HG03442 (cell line): Measurements from ENCODE around the gene CIBAR2.

Experiments
- ATAC-seq: cut with Tn5 transposase; IDR thresholded peaks from one replicate; pipeline ENCODE4 v1.9.1; 2021; ENCODE audit warnings: mild to moderate bottlenecking, moderate library complexity; ENCODE audit not compliant: unreplicated experiment

The CIBAR2 gene

DNA sequence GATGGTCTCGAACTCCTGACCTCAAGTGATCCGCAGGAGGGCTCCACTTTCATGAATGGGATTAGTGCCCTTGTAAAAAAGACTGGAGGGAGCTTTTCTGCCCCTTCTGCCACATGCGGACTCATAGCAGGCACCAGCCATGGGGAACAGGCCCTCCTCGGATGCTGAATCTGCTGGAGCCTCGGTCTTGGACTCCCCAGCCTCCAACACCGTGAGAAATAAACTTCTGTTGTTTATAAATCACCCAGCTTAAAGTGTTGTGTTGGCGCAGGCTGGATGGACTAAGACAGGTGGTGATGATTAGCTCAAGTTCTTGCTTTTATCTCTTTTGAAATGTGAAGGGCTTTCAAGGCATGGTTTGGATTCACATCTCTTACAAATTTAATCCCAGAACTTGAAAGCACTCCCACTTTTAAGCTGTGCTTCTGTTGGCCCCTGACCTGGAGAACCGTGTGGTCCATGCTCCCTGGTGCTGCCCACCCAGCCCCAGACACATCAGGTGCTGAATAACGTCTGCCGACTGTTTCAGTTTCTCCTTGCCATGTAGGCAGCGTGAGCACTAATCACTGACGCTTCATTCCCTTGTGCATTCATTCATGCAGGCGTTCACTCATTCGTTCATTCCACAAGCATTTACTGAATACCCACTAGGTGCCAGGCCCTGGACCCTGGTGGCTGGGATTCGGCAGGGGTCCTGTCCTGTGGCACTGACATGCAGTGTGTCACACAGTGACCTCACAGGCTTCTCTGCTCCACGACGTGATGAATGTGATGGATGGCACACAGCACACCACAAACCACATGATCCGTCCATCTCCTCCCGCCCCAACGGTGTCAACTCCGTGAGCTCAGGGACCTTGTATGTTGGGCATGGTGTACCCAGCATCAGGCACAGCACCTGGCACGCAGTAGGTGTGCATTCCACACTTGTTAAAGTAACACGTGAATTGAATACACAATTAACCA lies 8.9 kb downstream of the CIBAR2 start:
- ATAC-seq = no peak

DNA sequence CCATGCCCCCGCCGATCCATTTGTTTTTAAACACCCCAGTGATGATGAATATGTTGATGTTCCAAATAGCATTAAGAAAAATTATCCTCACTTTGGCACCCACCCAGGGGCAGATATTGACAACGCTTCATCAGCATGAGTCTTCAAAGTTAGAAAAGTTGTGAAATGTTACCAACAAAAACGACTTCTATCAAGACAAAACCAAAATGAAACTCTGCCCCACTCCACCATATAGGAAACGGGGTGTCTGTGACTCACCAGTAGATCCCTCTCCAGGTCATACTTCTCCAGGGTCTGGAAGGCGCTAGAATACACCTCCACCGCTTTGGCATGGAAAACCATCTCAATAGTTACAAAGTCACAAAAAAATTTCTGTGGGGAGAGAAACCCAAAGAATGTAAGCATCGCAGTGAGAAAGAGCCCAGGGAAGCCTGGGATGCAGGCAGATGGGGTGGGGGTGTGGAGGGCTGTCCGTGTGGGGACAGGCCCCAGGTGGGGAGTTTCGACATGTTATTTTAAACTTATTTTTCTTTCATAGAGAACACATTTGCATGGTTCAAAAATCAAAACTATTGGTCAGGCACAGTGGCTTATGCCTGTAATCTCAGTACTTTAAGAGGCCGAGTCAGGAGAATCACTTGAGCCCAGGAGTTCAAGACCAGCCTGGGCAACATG lies 10.2 kb downstream of the CIBAR2 start:
- no peak for ATAC-seq

DNA sequence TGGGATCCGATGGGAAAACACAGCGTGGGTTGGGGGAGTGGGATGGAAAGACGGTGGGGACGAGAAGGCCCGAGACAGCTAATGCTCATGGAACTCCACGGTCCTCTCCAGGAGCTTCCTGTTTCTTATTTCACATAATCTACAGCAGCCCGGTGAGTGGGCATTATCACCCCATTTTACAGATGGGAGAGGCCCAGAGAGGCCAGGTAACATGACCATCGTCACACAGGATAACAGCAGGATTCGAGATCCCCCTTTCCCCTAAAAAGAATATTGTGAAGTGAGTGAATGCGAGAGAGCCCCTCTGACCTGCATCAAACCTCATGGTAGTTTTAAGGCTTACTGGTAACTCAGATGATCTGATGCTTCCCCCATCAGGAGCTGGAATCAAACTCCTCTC lies 12.0 kb downstream of the CIBAR2 start:
- ATAC-seq = no peak

DNA sequence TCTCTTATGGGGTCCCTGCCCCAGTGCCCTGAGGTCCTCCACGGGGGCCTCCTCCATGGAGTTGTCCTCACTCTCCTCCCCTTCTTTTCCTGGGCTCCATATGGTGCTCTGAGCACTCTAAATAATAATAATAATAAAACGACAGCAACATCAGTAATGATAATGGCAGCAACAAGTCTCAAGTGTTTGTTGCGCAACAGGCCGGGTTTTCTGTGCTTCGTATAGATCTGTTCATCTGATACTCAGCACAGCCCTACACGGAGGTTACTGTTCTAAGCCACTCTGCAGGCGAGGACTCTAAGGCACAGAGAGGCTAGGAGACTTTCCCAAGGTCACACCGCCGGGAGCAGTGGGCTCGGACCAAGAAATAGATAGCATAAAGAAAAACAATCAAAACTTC lies 13.7 kb downstream of the CIBAR2 start:
- ATAC-seq = no peak

DNA sequence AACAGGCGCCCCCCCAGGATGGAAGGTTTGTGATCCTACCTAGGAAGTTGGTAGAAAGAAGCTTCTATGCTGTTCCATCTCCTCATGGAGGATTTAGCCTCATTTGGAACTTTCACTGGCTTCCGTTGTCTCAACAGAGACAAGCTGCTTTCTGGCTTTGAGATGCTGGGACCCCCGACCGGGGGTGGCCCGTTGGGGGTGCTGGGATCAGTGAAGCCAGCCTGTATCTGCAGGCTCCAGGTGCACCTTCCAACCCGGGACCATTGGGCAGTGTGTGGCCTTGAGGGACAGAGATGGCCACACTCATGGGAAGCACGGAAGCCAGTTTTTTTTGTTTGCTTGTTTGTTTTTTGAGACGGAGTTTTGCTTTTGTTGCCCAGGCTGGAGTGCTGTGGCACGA lies 15.4 kb downstream of the CIBAR2 start:
- no peak for ATAC-seq

DNA sequence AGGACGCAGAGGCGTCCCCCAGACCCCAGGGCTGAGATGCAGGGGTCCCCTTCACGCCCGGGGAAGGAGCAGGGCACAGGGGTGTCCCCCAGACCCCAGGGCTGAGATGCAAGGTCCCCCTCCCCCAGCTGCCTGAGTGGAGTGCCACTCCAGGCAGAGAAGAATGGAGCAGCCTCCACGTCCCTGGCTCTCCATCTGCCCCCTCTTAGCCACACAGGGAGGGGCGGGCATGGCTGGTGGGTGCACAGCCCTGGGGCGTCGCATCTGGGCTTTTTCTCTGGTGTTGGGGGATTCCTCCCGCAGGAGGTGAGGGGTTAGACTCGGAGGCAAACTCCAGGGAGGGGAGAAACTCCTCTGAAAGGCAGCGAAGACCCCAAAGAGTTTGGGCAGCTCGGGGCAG lies 17.5 kb downstream of the CIBAR2 start:
- ATAC-seq = no peak

DNA sequence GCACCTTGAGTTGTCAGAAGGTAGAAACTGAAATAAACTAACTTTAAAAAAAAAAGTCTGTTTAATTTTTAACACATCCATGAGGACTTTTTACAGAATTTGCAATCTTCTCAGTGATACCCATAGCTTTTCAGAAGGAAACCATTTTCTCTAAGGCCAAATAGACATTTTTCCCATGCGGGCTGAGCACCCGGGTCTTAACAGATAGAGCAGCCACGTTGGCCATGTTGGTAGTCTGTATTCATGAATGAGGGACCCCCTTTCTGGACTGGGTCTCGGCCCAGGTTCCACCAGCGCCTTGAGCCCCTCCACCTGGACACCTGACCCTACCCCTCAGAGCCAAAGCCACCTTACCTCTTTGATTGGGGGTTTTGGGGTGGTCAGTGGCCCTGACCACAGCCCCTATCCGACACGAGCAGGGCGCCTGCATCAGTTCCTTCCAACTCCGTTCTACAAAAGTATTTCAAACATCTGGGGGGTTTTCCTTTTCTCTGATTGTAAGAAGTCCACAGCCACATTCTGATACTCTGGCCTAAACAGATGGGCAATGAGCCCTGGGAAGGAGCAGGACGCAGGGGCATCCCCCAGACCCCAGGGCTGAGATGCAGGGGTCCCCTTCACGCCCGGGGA lies 18.0 kb downstream of the CIBAR2 start:
- no peak for ATAC-seq

DNA sequence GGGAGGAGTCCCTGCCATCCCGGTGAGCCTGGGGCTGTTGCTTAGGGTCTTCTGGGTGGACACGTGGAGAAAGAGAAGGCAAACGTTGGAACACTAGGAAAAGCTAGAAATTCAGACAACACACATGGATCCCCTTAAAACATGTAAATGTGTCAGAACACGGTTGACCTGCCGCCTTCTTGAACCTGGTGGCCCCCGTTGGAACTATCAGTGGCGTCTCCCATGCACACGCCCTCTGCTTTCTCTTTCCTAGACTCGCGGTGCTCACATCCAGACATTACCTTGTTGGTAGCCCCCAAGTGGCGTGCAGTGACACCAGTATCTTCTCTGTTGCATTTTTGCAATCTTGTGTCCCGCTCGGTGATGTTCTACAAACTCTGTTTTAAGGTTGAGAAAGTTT lies 18.6 kb downstream of the CIBAR2 start:
- no peak for ATAC-seq

DNA sequence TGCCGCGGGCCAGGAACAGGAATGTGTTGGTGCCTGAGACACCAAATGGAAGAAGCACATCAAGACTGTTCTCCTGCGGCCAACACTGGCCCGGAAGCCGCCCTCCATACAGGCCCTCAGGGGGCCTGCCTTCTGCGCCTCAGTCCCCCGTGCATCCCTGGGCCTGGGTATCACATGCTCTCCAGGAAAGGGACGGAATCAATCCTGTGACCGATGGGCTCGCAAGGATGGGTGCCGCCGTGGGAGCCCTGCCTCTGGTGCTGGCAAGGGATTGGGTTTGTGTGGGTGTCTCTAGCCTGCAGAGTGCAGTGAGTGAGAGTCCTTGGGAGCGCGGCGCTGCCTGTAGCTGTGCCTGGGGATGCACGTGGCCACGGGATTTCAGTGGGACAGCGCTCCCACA lies 19.4 kb downstream of the CIBAR2 start:
- no peak for ATAC-seq

DNA sequence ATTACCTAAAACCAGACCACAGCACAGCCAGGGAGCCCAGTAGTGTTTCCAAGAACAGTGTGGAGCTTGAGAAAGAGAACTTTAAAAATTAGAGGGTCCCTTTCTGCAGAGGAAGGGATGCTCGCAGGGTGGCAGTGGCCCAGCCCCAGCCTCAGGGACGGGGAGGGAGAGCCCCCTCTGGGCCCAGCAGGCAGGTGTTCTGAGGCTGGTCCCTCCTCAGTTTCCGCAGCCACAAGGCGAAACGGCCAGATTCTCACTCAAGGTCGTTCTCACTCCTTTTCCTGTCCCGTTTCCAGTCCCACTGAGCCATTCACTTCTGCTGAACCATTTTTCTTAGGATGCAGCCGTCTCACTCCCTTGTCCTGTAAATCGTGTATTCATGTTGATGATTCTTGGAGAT lies 20.0 kb downstream of the CIBAR2 start:
- no peak for ATAC-seq

DNA sequence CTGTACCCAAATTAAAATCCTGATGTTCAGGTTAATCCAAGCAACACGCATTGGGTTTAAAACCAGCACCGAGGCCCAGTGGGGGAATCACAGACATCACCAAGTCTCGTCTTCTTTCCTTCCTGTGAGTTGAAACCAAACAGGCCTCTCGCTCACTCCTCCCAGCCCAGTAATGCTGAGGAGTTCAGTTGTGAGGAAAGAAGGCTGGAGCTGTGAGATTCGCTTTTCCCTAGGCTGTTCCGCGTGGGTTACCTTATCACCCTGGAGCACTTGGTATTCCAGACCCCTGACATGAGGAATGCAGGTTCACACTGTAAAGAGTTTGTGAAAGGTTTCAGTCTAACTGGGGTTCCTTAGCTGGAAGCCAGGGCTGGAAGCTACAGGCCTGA lies 20.8 kb downstream of the CIBAR2 start:
- ATAC-seq = no peak

DNA sequence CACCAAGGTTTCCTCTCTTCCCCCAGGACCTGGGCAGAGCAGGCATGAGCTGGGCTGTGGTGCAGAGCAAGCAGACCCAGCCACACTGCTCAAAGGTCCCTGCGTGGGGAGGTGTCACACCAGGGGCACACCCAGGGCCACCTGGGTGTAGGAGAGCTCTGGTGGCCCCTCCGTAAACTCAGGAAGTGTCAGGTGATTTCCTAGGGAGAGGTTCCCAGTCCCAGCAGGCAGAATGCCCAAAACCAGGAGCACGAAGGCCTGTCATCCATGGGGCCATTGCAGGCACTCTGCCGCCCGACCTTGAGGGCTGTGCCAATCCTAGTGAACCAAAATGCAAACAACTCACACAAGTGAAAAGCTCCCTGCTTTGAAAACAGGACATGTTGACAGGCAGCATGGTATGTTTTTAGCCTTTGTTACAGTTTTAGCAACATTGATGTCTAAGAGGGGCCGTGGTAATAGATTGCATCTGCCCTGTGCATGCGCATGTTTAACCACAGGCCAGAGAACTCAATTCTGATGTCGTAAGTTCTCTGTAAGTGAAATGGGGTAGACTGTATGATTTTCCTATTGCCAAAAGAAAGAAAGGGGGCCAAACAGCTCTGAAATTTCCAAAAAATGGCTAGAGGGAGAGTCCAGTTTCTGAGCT lies 21.3 kb downstream of the CIBAR2 start:
- ATAC-seq = no peak

DNA sequence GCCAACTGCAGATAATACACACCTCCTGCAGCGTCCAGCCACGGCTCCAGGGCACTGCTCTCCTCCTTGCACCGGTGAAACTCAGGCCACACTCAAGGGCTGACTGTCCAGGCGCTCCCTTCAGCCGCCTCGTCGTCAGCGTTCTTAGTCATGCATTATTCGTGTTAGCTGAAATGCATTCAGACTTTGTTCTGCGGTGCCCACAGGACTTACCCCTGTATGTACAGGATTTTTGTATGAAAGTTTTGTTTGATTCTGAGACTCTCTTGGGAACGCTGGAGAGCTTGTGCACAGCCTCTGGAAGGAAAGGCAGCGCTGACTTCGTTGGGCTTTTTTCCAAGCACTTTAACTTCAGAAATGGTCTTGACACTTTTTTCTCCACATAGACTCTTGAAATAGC lies 22.1 kb downstream of the CIBAR2 start:
- ATAC-seq = no peak

DNA sequence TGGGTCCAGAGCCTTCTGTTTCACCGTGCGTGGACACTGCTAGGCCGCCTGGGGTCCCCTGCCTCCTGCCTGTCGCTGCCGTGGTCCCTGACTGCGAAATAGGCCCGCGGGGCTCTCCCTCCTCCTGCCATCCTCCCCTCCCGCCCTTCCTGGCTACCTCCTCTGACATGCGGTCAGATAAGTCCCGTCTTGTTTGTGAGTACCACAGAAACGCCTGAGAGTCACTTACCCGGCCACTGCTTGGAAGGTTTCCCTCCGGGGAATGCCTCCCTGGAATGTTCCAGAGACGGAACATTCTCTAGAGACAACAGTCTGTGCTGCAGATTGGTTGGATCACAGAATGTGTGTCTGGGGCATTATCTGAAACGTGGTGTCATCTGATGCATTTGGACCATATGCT lies 22.7 kb downstream of the CIBAR2 start:
- ATAC-seq = no peak

DNA sequence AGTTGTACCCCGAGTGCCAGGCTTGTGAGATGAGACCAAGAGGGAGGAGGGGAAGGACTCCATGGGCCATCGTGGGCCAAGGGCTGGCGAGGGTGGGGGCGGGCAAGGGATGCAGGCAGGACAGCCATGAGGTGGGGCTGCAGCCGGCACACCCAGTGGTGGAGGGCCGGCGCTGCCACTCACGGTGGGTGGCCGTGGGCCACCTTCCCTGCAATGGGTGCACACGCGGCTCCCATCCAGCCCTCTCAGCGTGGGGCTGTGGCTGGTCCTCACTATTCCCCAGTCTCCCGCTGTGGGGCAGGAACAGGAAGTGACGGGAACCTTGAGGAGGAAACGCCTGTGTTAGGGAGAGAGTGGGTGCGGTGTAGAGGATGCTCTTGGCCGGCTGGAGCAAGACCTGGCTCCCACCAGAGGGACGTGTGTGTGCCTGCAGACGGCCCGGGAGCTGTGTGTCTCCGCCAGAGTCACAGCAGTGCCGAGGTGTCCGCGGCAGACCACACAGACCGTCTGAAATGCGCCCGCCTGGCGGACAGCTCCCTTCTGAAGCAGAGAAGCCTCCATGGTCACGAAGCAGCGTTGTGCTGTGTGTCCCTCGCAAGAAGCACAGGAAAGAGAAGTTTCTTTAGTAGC lies 23.6 kb downstream of the CIBAR2 start:
- no peak for ATAC-seq

DNA sequence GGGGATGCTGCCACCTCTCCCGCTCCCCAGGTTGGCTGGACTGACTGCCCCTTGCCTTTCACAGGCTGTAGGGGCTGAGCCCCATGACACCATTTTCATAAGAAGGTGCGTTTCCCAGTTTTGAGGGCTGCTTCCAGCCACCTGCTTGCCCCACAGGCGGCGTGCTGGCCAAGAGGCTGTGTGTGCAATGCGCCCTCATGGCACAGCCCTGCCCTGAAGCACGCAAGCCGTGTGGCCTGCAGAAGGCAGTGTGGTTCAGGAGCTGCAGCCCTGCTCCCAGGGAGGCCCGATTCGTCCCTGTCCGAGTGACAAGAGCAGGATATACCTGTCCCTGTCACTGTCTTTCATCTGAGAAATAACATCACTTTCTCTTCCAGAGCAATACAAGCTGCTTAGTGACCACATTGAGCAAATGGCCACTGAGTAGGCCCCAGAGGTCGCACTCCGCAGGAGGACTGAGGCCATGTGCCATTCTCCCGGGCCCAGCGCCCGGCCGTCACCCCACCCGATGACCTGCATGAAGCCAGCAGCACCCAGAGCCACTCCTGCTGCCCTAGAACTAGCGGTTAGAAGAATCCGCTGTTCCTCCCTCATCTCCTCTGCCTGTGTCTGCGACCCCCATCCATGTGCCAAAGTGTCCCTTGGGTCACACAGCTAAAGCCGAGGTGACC lies 24.2 kb downstream of the CIBAR2 start:
- ATAC-seq = no peak

DNA sequence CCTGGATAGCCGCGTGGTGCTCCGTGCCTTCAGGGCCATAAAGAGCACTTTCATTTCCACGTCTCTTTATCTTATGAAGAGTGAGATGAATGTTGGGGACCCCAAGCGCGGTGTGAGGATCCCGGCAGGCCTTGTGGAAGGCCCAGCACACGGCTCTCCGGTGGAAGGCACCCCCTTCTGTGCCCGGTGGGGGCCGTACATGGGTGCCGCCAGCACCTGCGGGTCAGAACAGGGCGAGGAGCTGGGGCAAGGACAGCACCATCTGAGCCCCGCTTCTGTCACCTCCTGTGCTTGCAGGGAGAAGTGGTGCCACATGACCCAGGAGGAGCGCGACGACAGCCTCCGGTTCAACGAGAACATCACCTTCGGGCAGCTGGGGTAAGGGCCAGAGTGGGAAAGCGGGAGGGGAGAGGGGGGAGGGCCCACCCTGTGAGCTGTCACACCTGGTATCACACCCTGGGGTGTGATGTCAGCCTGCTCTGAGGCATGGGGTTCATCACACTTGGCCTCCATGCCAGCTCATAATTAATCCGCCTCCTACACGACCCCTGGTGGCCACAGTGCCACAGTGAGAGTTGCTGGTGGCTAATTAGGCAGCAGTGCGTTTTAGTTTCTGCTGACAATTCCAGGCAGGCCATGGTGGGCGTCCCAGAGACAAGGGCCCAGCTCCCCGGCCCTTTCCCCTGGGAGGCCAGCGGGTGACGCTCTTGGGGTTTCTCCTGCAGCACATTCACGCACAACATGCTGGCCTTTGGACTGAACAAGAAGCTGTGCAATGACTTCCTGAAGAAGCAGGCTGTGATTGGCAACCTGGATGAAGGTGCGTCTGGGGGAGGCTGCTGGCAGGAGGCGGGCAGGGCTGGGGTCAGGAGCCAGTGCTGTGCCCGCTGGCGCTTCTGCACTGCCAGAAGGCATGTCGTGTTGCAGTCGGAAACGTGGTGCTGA lies 25.7 kb downstream of the CIBAR2 start:
- ATAC-seq = no peak

DNA sequence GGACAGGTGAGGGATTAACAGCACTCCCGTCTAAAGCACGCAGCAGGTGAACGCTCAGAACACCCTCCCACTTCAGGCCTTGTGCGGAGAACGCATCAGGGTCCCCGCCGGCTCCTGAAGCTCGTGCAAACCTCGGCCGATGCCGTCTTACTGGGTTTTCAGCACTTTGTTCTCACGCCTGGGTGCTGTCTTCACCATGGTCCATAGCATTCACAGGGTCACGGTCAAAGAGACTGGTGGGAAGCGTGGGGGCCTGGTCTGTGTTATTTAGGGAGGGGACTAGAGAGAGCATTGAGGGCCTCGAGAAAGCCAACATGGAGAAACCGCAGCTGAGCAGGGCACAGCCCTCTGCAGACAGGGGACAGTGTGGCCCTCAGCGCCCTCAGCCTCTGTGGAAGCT lies 26.6 kb downstream of the CIBAR2 start:
- no peak for ATAC-seq

DNA sequence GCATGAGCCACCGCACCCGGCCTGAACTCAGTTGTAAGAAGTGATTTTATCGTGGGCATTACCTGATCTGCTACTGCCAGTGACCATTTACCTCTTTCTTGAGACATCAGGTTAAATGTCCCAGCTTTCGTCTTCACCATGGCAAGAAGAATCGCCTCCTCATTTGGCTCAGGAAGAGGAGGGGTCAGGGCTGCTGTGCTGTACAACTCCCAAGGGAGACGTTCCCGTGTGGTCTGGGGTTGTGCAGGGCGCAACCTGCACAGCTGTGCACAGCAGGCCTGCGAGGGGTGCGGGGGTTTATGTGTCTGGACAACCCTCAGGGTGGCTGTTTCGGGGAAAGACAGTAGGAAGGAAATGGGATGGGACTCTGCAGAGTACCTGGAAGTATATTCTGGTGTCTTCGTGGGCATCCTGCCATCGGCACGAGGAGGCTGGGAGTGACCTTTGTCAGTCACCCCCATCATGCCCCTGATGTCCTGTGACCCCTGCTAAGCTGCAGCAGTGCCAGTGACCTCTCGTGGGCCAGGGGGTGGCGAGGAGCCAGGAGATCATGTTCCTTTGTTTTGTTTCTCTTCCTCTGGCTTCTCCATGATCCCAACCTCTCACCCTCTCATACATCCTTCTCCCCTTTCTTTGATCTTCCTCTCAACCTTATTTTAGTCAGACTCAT lies 27.3 kb downstream of the CIBAR2 start:
- no peak for ATAC-seq
